ENCODE results near the gene PDE4B. TPM values are rescaled to one million over a fixed set of nuclear protein-coding genes. Genes with fewer than 3 reads are reported as not detected.

Gene PDE4B
- total RNA-seq, 2 donors from 2014 or later, result 60.3 to 78.5 TPM

DNA sequence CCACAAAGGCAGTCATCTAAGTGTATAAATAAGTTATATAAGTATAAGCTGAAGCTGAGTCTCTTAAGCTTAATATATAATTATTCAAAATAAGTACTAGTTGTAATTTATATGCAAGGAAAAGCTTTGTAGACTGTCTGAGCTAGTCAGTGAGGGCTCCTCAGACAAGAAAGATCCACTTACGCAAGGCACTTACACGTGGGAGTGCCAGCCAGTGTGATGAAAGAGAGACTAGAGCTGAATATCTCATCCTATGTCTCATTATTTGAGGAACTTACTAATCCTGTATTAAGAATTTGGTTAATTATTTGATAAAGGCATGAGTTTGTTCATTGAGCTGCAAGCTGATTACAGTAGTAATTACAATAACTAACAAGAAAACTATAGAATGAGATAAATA lies 146.9 kb downstream of the PDE4B start:
- H3K9me3 Mint-ChIP-seq, result no peaks in the 10 kb centered on the region
- no peaks in the 10 kb centered on the region for H3K36me3 Mint-ChIP-seq (ENCODE audit: low read depth)
- H3K4me1 Mint-ChIP-seq, result no peaks in the 10 kb centered on the region
- no peak overlapping the region for H3K4me3 Mint-ChIP-seq
- ATAC-seq (replicated peaks), result no peak
- H3K27ac Mint-ChIP-seq, result no peak overlapping the region
- peaks cover 19% of the 10 kb centered on the region for H3K27me3 Mint-ChIP-seq

DNA sequence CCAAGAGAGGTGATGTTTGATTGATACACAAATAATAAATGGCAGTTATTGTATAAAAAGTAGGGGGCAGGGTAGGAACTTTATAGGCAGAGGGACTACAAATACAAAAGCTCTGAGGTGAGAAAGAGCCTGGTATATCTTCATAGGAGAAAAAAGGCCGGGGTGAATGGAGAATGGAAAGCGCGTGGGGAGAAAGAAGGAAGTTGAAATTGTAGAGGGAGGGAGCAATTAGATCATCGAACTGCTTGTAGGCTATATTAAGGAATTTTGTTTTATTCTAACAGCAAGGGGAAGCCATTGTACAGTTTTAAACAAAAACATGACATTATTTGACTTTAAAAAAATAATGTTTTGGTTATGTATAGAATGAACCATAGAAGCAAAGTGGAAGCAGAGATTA lies 147.4 kb downstream of the PDE4B start:
- no peaks in the 10 kb centered on the region for H3K9me3 Mint-ChIP-seq
- H3K27ac Mint-ChIP-seq, result no peak overlapping the region
- H3K27me3 Mint-ChIP-seq, result peaks cover 19% of the 10 kb centered on the region
- no peak for ATAC-seq (replicated peaks)
- H3K4me3 Mint-ChIP-seq, result no peak overlapping the region
- H3K36me3 Mint-ChIP-seq (ENCODE audit: low read depth), result no peaks in the 10 kb centered on the region
- no peaks in the 10 kb centered on the region for H3K4me1 Mint-ChIP-seq

DNA sequence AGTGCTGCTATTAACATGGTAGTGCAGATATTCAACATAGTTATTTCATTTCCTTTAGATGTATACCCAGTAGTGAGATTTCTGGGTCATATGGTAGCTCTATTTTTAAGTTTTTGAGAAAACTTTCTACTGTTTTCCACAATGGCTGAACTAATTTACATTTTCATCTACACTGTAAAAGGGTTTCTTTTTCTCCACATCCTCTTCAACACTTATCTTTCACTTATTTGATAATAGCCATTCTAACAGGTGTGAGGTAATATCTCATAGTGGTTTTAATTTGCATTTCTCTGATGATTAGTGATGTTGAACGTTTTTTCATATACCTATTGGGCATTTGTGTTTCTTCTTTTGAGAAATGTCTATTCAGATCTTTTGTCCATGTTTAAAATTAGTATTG lies 149.8 kb downstream of the PDE4B start:
- peaks cover 22% of the 10 kb centered on the region for H3K27me3 Mint-ChIP-seq
- no peaks in the 10 kb centered on the region for H3K4me1 Mint-ChIP-seq
- no peak for ATAC-seq (replicated peaks)
- no peaks in the 10 kb centered on the region for H3K9me3 Mint-ChIP-seq
- no peak overlapping the region for H3K4me3 Mint-ChIP-seq
- H3K36me3 Mint-ChIP-seq (ENCODE audit: low read depth), result no peaks in the 10 kb centered on the region
- no peak overlapping the region for H3K27ac Mint-ChIP-seq

DNA sequence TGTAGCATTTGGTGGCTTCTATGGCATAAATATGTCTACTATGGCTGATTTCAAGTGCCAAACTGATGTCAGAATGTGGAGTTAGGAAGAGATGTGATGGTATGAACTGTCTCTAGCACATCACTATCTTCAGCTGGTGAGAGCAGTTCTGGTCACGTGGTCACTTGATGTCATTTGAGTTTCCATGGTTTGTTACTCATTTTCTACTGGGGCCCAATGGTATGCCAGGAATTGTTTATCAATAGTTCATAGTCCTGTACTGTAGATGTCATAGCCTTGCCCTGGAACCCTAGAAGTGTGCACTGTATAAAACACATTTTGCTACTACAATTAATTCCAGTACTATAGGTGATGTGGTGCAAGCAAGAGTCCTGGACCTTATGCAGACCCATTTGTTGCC lies 153.7 kb downstream of the PDE4B start:
- Mint-ChIP-seq H3K4me3 (no peak overlapping the region), H3K9me3 (no peaks in the 10 kb centered on the region), H3K27ac (no peak overlapping the region), H3K36me3 (ENCODE audit: low read depth) (no peaks in the 10 kb centered on the region), H3K27me3 (peaks cover 19% of the 10 kb centered on the region), H3K4me1 (no peaks in the 10 kb centered on the region)
- no peak for ATAC-seq (replicated peaks)

DNA sequence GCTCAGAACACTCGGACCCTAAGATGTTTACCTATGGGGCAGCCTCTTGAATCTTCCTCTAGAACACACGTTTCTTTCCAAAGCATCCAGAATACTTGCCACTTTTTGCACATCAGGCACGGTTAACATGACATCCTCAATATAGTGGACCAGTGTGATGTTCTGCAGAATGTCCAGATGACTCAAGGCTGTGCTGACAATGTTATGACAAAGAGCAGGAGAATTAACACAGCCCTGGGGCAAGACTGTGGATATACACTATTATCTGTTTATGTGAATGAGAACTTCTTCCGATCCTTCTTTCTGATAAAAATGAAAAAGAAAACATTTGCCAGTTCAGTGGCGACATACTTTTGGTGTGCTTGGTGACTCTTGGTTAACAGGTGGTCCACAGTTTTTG lies 154.3 kb downstream of the PDE4B start:
- H3K27ac Mint-ChIP-seq, result no peak overlapping the region
- peaks cover 16% of the 10 kb centered on the region for H3K27me3 Mint-ChIP-seq
- H3K9me3 Mint-ChIP-seq, result no peaks in the 10 kb centered on the region
- no peak for ATAC-seq (replicated peaks)
- no peaks in the 10 kb centered on the region for H3K36me3 Mint-ChIP-seq (ENCODE audit: low read depth)
- H3K4me1 Mint-ChIP-seq, result no peaks in the 10 kb centered on the region
- no peak overlapping the region for H3K4me3 Mint-ChIP-seq

DNA sequence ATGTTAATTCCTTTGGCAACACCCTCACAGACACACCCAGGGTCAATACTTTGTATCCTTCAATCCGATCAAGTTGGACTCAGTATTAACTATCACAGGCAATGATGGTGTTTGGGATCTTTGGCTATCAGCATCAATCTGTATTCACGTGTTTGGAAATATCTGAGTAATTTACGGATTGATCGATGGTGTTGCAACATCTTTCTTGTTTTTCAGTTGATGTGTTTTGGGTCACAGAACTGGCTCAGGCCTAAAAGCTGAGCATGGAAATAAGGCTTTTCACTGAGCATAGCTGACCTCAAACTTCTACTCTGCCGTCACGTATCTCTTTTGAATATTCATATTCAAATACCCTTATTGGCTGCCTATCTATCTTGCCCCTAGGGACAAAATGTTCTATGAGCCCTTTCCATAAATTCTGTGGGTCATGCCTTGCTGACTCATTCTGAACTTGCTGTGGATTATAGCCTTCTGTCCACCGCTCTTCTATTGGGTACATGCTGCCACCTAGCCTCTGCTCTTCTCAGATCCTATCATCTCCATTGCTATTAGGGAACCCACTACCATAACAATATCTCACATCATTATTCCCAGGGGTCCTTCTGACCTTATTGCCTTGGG lies 156.0 kb downstream of the PDE4B start:
- Mint-ChIP-seq H3K9me3 (no peaks in the 10 kb centered on the region), H3K4me1 (no peaks in the 10 kb centered on the region), H3K4me3 (no peak overlapping the region), H3K27ac (no peak overlapping the region), H3K27me3 (peaks cover 11% of the 10 kb centered on the region), H3K36me3 (ENCODE audit: low read depth) (no peaks in the 10 kb centered on the region)
- no peak for ATAC-seq (replicated peaks)

DNA sequence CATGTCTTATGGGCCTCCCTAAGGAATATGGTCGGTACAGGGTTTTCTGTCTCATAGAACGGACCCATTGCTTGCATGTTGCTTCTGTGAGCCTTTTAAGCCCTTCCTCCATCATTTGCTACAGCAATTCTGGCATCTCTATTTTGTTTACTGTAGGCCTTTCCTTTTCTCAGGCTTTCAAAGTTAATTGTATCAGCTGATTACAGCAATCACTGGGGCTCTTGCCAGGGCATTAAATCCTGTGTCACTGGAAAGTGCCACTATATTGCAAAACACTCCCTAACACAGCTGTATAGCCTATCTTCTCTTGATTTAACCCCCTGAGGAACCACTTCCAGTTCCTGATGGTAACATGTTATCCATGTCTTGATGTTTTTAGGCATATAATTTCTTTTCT lies 156.5 kb downstream of the PDE4B start:
- no peak overlapping the region for H3K27ac Mint-ChIP-seq

DNA sequence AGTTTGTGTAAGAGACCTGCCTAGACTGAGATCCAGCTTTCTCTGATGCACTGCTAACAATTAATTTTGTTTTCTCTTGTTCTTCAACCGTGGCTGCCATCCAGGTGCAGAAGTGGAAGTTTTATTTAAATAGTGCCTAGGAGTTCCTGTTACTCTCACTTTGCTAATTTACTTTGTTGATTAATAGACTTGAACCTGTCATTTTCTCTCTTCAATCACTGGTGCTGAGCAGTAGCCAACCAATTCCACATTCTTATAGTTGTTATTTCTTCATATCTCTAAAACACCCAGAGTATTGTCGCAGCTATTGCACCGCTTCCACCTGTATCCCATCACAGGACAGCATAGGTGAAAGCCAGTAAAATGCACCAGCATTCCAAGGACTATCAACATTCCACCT lies 157.2 kb downstream of the PDE4B start:
- peaks cover 3% of the 10 kb centered on the region for H3K27me3 Mint-ChIP-seq
- ATAC-seq (replicated peaks), result no peak
- no peaks in the 10 kb centered on the region for H3K36me3 Mint-ChIP-seq (ENCODE audit: low read depth)
- no peak overlapping the region for H3K4me3 Mint-ChIP-seq
- H3K27ac Mint-ChIP-seq, result no peak overlapping the region
- H3K4me1 Mint-ChIP-seq, result no peaks in the 10 kb centered on the region
- H3K9me3 Mint-ChIP-seq, result no peaks in the 10 kb centered on the region

More for the DNA sequence above, 156.5 kb downstream of the PDE4B start:
- H3K9me3 Mint-ChIP-seq, result no peaks in the 10 kb centered on the region
- ATAC-seq (replicated peaks), result no peak
- H3K4me3 Mint-ChIP-seq, result no peak overlapping the region
- H3K27me3 Mint-ChIP-seq, result peaks cover 7% of the 10 kb centered on the region
- H3K4me1 Mint-ChIP-seq, result no peaks in the 10 kb centered on the region
- no peaks in the 10 kb centered on the region for H3K36me3 Mint-ChIP-seq (ENCODE audit: low read depth)

- Mint-ChIP-seq H3K4me3 (no peak overlapping the region), H3K27me3 (no peaks in the 10 kb centered on the region), H3K9me3 (no peaks in the 10 kb centered on the region), H3K27ac (no peak overlapping the region), H3K36me3 (ENCODE audit: low read depth) (no peaks in the 10 kb centered on the region), H3K4me1 (no peaks in the 10 kb centered on the region)
- ATAC-seq (replicated peaks), result peak; percentile 46
Observed at GRCh38 chr1:65952696-65953095, 160.0 kb downstream of the PDE4B start.

- H3K36me3 Mint-ChIP-seq (ENCODE audit: low read depth), result no peaks in the 10 kb centered on the region
- H3K27ac Mint-ChIP-seq, result no peak overlapping the region
- ATAC-seq (replicated peaks), result peak; percentile 35
- no peak overlapping the region for H3K4me3 Mint-ChIP-seq
- H3K9me3 Mint-ChIP-seq, result no peaks in the 10 kb centered on the region
- no peaks in the 10 kb centered on the region for H3K27me3 Mint-ChIP-seq
- no peaks in the 10 kb centered on the region for H3K4me1 Mint-ChIP-seq
Observed at GRCh38 chr1:65953170-65953569, 160.5 kb downstream of the PDE4B start.

- H3K9me3 Mint-ChIP-seq, result no peaks in the 10 kb centered on the region
- H3K4me3 Mint-ChIP-seq, result no peak overlapping the region
- no peaks in the 10 kb centered on the region for H3K36me3 Mint-ChIP-seq (ENCODE audit: low read depth)
- no peak for ATAC-seq (replicated peaks)
- no peak overlapping the region for H3K27ac Mint-ChIP-seq
- no peaks in the 10 kb centered on the region for H3K27me3 Mint-ChIP-seq
- peaks cover 3% of the 10 kb centered on the region for H3K4me1 Mint-ChIP-seq
Observed at GRCh38 chr1:65955071-65955470, 162.4 kb downstream of the PDE4B start.

- H3K27me3 Mint-ChIP-seq, result no peaks in the 10 kb centered on the region
Observed at GRCh38 chr1:65955503-65955902, 162.8 kb downstream of the PDE4B start.

GRCh38 chr1:65958561-65959350 lies 166.1 kb downstream of the PDE4B start:
- H3K9me3 Mint-ChIP-seq, result no peaks in the 10 kb centered on the region
- H3K36me3 Mint-ChIP-seq (ENCODE audit: low read depth), result no peaks in the 10 kb centered on the region
- peaks cover 5% of the 10 kb centered on the region for H3K4me1 Mint-ChIP-seq
- H3K27me3 Mint-ChIP-seq, result no peaks in the 10 kb centered on the region
- ATAC-seq (replicated peaks), result peak; percentile 48
- no peak overlapping the region for H3K27ac Mint-ChIP-seq
- H3K4me3 Mint-ChIP-seq, result no peak overlapping the region

More at GRCh38 chr1:65955503-65955902, 162.8 kb downstream of the PDE4B start:
- no peak for ATAC-seq (replicated peaks)
- Mint-ChIP-seq H3K36me3 (ENCODE audit: low read depth) (no peaks in the 10 kb centered on the region), H3K4me1 (peaks cover 5% of the 10 kb centered on the region), H3K27ac (no peak overlapping the region), H3K4me3 (no peak overlapping the region), H3K9me3 (no peaks in the 10 kb centered on the region)

- H3K4me3 Mint-ChIP-seq, result no peak overlapping the region
Observed at GRCh38 chr1:65959896-65960567, 167.3 kb downstream of the PDE4B start.

More at GRCh38 chr1:65959896-65960567, 167.3 kb downstream of the PDE4B start:
- Mint-ChIP-seq H3K9me3 (no peaks in the 10 kb centered on the region), H3K36me3 (ENCODE audit: low read depth) (no peaks in the 10 kb centered on the region), H3K27me3 (no peaks in the 10 kb centered on the region), H3K4me1 (peaks cover 5% of the 10 kb centered on the region), H3K27ac (no peak overlapping the region)
- ATAC-seq (replicated peaks), result no peak

Measured in activated T-helper 17 cell treated with anti-CD3 and anti-CD28 coated beads, Interleukin-2, amount 50 U/mL, for 72 hours (primary cell).